GM12878 (cell line): ENCODE results near the gene IDH3A.
A peak's percentile ranks its signal among the peaks of the same experiment; 100 is the strongest.

ENCODE experiments used
- BMI1 ChIP-seq: fragments of 450-650 bp; IDR thresholded peaks from 2 replicates; pipeline ENCODE4 v1.6.1; 2016; ENCODE audit warnings: mild to moderate bottlenecking, moderate library complexity, borderline replicate concordance
- ETV6 ChIP-seq, 2 experiments: fragments of 450-650 bp in 1 of 2; IDR thresholded peaks in 1 of 2; conservative IDR thresholded peaks in 1 of 2; 2 replicates each; pipeline ENCODE4 v1.6.1; 2014; ENCODE audit warnings: antibody characterized with exemption in 1 of 2, borderline replicate concordance in 1 of 2, low read depth in 1 of 2, mild to moderate bottlenecking in 1 of 2, moderate library complexity in 1 of 2
- EZH2 ChIP-seq: IDR thresholded peaks from 2 replicates; pipeline ENCODE4 v1.6.1; 2012; ENCODE audit warnings: low read depth, mild to moderate bottlenecking, control low read depth, inconsistent platforms, low read length, borderline replicate concordance; ENCODE audit not compliant: control insufficient read depth
- HDAC2 ChIP-seq: fragments of 200-600 bp; sonication (generic); IDR thresholded peaks from 2 replicates; pipeline ENCODE4 v1.6.1; 2017
- JUND ChIP-seq: IDR thresholded peaks from 2 replicates; pipeline ENCODE4 v1.6.1; 2012; ENCODE audit warnings: low read depth, mild to moderate bottlenecking, low read length, improper control_type of control experiment, moderate library complexity
- KAT2A ChIP-seq: conservative IDR thresholded peaks from 2 replicates; pipeline ENCODE4 v1.6.1; 2011; ENCODE audit warnings: low read depth, low read length; ENCODE audit not compliant: control insufficient read depth
- POLR2AphosphoS2 ChIP-seq: IDR thresholded peaks from 2 replicates; pipeline ENCODE4 v1.6.1; 2011; ENCODE audit warnings: low read depth, mild to moderate bottlenecking, low read length, improper control_type of control experiment, moderate library complexity
- SMC3 ChIP-seq: IDR thresholded peaks from 2 replicates; pipeline ENCODE4 v1.6.1; 2011; ENCODE audit warnings: low read length, improper control_type of control experiment, borderline replicate concordance
- TF ChIP-seq, protein P1 (sequence below), 3 experiments: IDR thresholded peaks in 2 of 3; conservative IDR thresholded peaks in 1 of 3; 2 replicates each; pipeline ENCODE4 v1.5.1; 2011; ENCODE audit warnings: low read depth in 3 of 3, low read length in 3 of 3, mild to moderate bottlenecking in 3 of 3, control low read depth in 2 of 3, moderate library complexity in 2 of 3, inconsistent platforms in 1 of 3, mixed read lengths in 1 of 3; ENCODE audit not compliant: control insufficient read depth in 2 of 3, insufficient read depth in 1 of 3; ENCODE audit errors: extremely low read depth in 1 of 3
- TF ChIP-seq, protein P2 (sequence below): fragments of 450-650 bp; IDR thresholded peaks from 2 replicates; pipeline ENCODE4 v1.6.1; 2018; ENCODE audit warnings: borderline replicate concordance, mild to moderate bottlenecking; ENCODE audit not compliant: partially characterized antibody
- TF ChIP-seq, protein P3 (sequence below): IDR thresholded peaks from 2 replicates; pipeline ENCODE4 v1.6.1; 2011; ENCODE audit warnings: mild to moderate bottlenecking, low read depth, low read length, moderate library complexity; ENCODE audit not compliant: insufficient replicate concordance
- TF ChIP-seq, protein P4 (sequence below): IDR thresholded peaks from 2 replicates; pipeline ENCODE4 v1.6.1; 2011; ENCODE audit warnings: low read depth, mild to moderate bottlenecking, low read length, moderate library complexity, borderline replicate concordance; ENCODE audit errors: extremely low read depth
- TF ChIP-seq, protein P5 (sequence below): fragments of 450-650 bp; IDR thresholded peaks from 2 replicates; pipeline ENCODE4 v1.6.1; 2016; ENCODE audit warnings: mild to moderate bottlenecking

DNA sequence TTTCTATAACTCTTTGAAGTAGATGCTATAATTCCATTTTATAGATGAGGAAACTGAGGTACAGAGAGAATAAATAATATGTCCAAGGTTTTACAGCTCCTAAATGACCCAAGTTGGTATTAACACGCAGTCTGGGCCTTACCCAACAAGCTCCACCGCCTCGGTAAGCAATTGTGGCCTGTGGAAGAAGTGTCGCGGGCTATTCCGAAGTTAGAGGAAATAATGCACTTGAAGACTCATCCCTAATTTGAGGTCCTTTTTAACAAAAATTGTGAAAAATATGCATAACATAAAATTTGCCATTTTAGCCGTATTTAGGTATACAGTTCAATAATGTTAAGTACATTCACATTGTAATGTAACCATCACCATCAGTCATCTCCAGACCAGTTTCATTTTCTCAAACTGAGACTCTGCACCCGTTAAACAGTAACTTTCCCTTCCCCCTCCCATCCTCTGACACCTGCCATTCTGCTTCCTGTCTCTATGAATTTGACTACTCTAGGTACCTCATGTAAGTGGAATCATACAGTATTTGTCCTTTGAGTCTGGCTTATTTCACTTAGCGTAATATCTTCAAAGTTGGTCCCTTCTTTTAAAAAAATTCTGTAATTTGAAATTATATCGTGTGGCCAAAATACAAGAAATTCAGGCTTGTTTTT is 18.2 kb downstream of the IDH3A start:
- TF ChIP-seq KAT2A (no peak), BMI1 (no peak), SMC3 (no peak), HDAC2 (no peak), JUND (no peak), EZH2 (no peak), ETV6 (conservative IDR thresholded peaks at IDR 0.05 in 1 of 2, IDR thresholded peaks at IDR 0.05 in 1 of 2; ENCODE audit: borderline replicate concordance in 1 of 2, low read depth in 1 of 2) (0 out of 4 replicates have a peak, but pooled peaks of 1 of the 2 experiments have one; percentile 20), POLR2AphosphoS2 (no peak)
- TF ChIP-seq, protein P1, sequence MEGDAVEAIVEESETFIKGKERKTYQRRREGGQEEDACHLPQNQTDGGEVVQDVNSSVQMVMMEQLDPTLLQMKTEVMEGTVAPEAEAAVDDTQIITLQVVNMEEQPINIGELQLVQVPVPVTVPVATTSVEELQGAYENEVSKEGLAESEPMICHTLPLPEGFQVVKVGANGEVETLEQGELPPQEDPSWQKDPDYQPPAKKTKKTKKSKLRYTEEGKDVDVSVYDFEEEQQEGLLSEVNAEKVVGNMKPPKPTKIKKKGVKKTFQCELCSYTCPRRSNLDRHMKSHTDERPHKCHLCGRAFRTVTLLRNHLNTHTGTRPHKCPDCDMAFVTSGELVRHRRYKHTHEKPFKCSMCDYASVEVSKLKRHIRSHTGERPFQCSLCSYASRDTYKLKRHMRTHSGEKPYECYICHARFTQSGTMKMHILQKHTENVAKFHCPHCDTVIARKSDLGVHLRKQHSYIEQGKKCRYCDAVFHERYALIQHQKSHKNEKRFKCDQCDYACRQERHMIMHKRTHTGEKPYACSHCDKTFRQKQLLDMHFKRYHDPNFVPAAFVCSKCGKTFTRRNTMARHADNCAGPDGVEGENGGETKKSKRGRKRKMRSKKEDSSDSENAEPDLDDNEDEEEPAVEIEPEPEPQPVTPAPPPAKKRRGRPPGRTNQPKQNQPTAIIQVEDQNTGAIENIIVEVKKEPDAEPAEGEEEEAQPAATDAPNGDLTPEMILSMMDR (IDR thresholded peaks at IDR 0.05 in 2 of 3, conservative IDR thresholded peaks at IDR 0.05 in 1 of 3; ENCODE audit: control insufficient read depth in 2 of 3, extremely low read depth in 1 of 3, insufficient read depth in 1 of 3, low read depth in 3 of 3, low read length in 3 of 3) = no peak
- TF ChIP-seq, protein P2, sequence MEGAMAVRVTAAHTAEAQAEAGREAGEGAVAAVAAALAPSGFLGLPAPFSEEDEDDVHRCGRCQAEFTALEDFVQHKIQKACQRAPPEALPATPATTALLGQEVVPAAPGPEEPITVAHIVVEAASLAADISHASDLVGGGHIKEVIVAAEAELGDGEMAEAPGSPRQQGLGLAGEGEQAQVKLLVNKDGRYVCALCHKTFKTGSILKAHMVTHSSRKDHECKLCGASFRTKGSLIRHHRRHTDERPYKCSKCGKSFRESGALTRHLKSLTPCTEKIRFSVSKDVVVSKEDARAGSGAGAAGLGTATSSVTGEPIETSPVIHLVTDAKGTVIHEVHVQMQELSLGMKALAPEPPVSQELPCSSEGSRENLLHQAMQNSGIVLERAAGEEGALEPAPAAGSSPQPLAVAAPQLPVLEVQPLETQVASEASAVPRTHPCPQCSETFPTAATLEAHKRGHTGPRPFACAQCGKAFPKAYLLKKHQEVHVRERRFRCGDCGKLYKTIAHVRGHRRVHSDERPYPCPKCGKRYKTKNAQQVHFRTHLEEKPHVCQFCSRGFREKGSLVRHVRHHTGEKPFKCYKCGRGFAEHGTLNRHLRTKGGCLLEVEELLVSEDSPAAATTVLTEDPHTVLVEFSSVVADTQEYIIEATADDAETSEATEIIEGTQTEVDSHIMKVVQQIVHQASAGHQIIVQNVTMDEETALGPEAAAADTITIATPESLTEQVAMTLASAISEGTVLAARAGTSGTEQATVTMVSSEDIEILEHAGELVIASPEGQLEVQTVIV = no peak
- TF ChIP-seq, protein P3, sequence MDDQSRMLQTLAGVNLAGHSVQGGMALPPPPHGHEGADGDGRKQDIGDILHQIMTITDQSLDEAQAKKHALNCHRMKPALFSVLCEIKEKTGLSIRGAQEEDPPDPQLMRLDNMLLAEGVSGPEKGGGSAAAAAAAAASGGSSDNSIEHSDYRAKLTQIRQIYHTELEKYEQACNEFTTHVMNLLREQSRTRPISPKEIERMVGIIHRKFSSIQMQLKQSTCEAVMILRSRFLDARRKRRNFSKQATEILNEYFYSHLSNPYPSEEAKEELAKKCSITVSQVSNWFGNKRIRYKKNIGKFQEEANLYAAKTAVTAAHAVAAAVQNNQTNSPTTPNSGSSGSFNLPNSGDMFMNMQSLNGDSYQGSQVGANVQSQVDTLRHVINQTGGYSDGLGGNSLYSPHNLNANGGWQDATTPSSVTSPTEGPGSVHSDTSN = peak; percentile 72
- TF ChIP-seq, protein P4, sequence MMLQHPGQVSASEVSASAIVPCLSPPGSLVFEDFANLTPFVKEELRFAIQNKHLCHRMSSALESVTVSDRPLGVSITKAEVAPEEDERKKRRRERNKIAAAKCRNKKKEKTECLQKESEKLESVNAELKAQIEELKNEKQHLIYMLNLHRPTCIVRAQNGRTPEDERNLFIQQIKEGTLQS = no peak
- TF ChIP-seq, protein P5, sequence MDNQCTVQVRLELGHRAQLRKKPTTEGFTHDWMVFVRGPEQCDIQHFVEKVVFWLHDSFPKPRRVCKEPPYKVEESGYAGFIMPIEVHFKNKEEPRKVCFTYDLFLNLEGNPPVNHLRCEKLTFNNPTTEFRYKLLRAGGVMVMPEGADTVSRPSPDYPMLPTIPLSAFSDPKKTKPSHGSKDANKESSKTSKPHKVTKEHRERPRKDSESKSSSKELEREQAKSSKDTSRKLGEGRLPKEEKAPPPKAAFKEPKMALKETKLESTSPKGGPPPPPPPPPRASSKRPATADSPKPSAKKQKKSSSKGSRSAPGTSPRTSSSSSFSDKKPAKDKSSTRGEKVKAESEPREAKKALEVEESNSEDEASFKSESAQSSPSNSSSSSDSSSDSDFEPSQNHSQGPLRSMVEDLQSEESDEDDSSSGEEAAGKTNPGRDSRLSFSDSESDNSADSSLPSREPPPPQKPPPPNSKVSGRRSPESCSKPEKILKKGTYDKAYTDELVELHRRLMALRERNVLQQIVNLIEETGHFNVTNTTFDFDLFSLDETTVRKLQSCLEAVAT = peak; percentile 96
